ENCODE data around the gene BMAL1. TPM values are rescaled to one million over a fixed set of nuclear protein-coding genes. Genes with fewer than 3 reads are reported as not detected.

Gene BMAL1
- total and polyA plus RNA-seq, 2 donors from 2014 or later = 9.2 to 20.6 TPM

DNA sequence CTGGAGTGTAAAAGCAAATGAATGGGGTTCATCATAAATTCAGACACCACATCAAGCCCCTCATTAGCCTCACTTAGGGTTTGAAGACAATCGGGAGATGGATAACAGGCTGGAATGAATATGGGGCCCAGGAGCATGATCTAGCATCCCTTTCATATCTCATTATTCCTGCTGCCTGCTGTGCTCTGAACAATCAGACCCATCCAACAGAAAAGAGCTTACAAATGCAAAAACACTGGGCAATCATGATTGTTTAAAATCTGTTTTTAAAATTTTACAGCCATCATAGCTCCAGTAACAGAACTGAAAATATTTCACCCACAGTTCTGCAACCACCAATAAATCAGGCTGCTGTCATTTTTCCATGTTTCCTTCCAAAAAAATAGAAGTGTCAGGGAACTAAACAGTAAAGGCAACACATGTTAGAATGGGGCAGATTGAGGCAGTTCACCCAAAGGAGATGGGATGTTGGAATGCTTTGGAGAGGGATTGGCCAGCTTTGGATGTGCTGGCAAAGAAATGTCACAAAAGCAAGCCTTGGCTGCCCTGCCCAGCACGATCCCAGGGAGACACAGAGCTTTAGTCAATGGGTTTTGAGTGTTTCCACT, 47.8 kb upstream of the BMAL1 start:
- Histone ChIP-seq H3K27ac (ENCODE audit: low read depth in 2 of 2, low read length in 2 of 2) (no peak overlapping the region), H3K27me3 (ENCODE audit: control insufficient read depth, insufficient read depth, low read length) (no peaks in the 10 kb centered on the region), H3K9ac (ENCODE audit: low read length in 3 of 3) (no peak overlapping the region), H3K4me1 (ENCODE audit: control insufficient read depth in 2 of 3, insufficient read depth in 2 of 3, low read depth in 1 of 3, low read length in 3 of 3) (no peaks in the 10 kb centered on the region), H3K9me3 (ENCODE audit: control insufficient read depth in 2 of 3, insufficient read depth in 1 of 3, low read length in 3 of 3) (no peaks in the 10 kb centered on the region), H3K4me3 (ENCODE audit: low read length in 3 of 3) (no peak overlapping the region), H3K36me3 (ENCODE audit: control insufficient read depth in 2 of 3, insufficient read depth in 3 of 3, low read length in 3 of 3) (no peaks in the 10 kb centered on the region)
- TF ChIP-seq CTCF (IDR thresholded peaks at IDR 0.05; ENCODE audit: borderline replicate concordance, extremely low read depth, insufficient read depth) = no peak
- DNase-seq (peak in 2 of 5 donors; percentile 48 to 68), FAIRE-seq (no peak)
- intact Hi-C loops (cut with DNase I) = no loop called here

- DNase-seq (peak in 1 of 5 donors; percentile 13), FAIRE-seq (no peak)
- Histone ChIP-seq H3K9ac (ENCODE audit: low read length in 3 of 3) (no peak overlapping the region), H3K4me3 (ENCODE audit: low read length in 3 of 3) (no peak overlapping the region), H3K36me3 (ENCODE audit: control insufficient read depth in 2 of 3, insufficient read depth in 3 of 3, low read length in 3 of 3) (no peaks in the 10 kb centered on the region), H3K27ac (ENCODE audit: low read depth in 2 of 2, low read length in 2 of 2) (no peak overlapping the region), H3K4me1 (ENCODE audit: control insufficient read depth in 2 of 3, insufficient read depth in 2 of 3, low read depth in 1 of 3, low read length in 3 of 3) (no peaks in the 10 kb centered on the region), H3K27me3 (ENCODE audit: control insufficient read depth, insufficient read depth, low read length) (no peaks in the 10 kb centered on the region), H3K9me3 (ENCODE audit: control insufficient read depth in 2 of 3, insufficient read depth in 1 of 3, low read length in 3 of 3) (no peaks in the 10 kb centered on the region)
- no peak for TF ChIP-seq CTCF (IDR thresholded peaks at IDR 0.05; ENCODE audit: borderline replicate concordance, extremely low read depth, insufficient read depth)
- intact Hi-C loops (cut with DNase I) = no loop called here
Measured at GRCh38 chr11:13233173-13233745, 44.3 kb upstream of the BMAL1 start.

- intact Hi-C loops (cut with DNase I) = no loop called here
- no peak overlapping the region for H3K9ac ChIP-seq (ENCODE audit: low read length in 3 of 3)
Measured at GRCh38 chr11:13235895-13236294, 41.7 kb upstream of the BMAL1 start.

More at GRCh38 chr11:13235895-13236294, 41.7 kb upstream of the BMAL1 start:
- H3K36me3 ChIP-seq (ENCODE audit: control insufficient read depth in 2 of 3, insufficient read depth in 3 of 3, low read length in 3 of 3) = no peaks in the 10 kb centered on the region
- no peak overlapping the region for H3K27ac ChIP-seq (ENCODE audit: low read depth in 2 of 2, low read length in 2 of 2)
- DNase-seq = no peak
- no peaks in the 10 kb centered on the region for H3K27me3 ChIP-seq (ENCODE audit: control insufficient read depth, insufficient read depth, low read length)
- no peak for TF ChIP-seq CTCF (IDR thresholded peaks at IDR 0.05; ENCODE audit: borderline replicate concordance, extremely low read depth, insufficient read depth)
- no peaks in the 10 kb centered on the region for H3K9me3 ChIP-seq (ENCODE audit: control insufficient read depth in 2 of 3, insufficient read depth in 1 of 3, low read length in 3 of 3)
- no peak overlapping the region for H3K4me3 ChIP-seq (ENCODE audit: low read length in 3 of 3)
- H3K4me1 ChIP-seq (ENCODE audit: control insufficient read depth in 2 of 3, insufficient read depth in 2 of 3, low read depth in 1 of 3, low read length in 3 of 3) = no peaks in the 10 kb centered on the region
- no peak for FAIRE-seq

All from kidney (tissue), 14 donors.